NCI-H1048 (cell line): ENCODE measurements around the gene PAXX.

Source experiments
- DNase-seq: peaks from one replicate; lab custom pipeline; 2025; lab: John Stamatoyannopoulos, UW

Gene PAXX

DNA sequence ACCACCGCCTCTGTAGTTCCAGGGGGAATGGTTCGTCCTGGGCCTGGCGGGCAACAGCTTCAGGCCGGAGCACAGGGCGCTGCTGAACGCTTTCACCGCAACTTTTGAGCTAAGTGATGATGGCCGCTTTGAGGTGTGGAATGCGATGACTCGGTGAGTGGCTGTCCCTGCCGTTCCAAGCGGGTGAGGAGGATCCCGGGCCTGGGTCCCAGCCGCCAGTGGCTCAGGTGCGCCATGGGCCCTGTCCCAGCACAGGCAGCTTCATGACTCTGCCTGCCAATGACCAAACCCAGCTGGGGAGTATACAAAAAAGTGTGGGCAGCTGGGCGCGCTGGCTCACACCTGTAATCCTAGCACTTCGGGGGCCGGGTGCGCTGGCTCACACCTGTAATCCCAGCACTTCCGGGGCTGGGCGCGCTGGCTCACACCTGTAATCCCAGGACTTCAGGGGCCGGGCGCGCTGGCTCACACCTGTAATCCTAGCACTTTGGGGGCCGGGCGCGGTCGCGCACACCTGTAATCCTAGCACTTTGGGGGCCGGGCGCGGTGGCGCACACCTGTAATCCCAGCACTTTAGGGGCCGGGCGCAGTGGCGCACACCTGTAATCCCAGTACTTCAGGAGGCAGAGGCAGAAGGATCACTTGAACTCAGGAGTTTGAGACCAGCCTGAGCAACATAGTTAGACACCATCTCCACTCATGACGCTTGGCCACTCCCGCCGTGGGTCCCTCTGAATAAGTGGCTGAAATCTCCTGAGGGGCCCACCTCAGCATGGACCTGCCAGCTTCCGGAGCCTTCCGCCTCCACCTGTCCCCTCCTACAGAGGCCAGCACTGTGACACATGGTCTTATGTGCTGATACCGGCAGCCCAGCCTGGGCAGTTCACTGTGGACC, 39.1 kb upstream of the PAXX start:
- DNase-seq: no peak

DNA sequence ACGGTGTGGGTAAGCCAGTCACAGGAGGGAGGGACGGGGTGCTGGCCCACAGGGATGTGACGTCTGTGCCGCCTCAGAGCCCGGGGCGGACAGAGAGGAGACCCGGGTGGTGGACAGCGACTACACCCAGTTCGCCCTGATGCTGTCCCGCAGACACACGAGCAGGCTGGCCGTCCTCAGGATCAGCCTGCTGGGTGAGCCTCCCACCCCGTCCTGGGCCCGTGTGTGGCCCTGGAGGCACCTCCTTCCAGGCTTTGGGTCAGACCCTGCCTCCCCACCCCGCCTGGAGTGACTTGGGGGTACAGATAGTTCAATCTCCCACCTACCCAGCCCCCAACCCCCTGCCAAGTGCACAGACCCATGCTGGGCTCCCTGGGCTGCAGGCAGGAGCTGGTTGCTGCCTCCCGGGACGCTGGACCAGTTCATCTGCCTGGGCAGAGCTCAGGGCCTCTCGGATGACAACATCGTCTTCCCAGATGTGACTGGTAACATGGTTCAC, 38.4 kb upstream of the PAXX start:
- no peak for DNase-seq

DNA sequence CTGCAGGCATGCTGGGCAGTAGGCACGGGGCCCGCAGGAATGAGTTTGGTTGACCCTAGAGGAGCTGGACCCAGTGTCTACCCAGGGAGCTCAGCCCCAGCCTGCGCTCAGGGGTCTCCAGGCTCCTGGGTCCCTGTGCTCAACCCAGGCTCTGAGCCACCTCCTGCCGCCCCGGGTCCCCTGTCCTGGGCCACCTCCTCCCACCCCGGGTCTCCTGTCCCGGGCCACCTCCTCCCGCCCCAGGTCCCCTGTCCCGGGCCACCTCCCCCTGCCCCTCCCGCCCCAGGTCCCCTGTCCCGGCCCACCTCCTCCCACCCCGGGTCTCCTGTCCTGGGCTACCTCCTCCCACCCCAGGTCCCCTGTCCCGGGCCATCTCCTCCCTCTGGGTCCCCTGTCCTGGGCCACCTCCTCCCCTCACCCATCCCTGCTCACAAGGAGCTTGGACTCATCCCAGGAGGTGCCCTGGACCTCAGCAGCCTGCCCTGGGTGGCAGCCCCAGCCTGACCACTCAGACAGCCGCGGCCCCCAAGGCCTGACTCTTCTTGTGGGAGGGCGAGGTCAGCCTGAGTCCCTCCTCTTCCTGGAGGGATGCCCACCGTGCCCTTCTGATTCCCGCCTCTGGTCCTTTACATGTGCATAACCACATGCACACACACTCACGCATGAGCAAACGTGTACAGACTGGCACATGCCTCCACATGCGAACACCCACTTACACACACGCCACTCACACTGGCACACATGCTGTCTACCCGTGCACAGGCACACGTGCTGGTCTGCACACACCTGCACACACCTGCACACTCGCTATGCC, 37.7 kb upstream of the PAXX start:
- DNase-seq: no peak

DNA sequence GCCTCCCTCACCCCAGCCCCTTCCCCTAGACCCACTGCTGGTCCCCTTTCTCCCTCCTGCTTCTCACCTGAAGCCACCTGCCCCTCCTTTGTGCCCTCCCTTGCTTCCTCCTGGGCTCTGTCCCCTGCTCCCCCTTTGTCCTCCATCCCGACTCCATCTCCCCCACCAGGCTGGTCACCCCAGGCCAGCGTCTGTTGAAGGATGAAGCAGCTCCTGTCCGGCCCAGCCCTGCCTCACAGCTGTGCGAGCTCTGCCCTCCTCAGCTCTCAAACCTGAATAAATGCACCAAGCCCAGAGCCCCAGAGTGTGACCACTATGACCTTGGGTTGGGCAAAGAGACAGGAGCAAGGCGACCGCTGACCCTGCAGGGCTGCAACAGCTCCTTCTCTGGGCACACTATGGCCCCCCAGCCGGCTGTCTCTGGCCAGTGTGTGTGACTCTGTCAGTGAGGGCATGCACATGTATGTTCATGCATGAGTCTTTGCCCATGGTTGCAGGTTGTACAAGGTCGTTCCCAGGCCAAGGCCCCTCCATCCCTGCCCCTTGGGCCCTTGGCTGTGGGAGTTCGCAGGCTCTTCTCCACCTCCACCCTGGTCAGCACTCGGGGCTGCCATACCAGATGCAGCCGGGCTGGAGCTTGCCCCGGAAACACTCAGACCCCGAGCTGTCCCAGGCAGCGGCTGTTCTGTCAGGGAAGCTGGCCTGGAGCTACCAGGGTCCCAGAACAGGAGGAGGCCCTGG, 36.9 kb upstream of the PAXX start:
- no peak for DNase-seq

DNA sequence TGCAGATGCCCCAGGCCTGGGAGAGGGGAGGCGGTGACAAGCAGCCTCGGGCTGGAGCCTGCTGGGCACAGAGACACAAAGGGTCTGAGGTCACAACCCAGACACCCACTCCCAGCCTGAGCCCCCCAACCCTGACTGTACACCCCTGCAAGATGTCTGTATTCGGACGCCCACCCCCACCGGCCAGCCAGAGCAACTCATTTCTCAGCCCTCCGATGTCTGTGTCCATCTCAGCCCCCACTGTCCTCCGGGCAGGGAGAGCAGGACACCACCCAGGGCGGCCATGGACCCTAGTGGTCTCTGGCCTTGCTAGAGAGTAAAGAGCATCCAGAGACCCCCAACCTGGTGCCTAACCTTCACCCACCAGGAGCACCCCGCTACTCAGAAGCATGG, 36.3 kb upstream of the PAXX start:
- no peak for DNase-seq

DNA sequence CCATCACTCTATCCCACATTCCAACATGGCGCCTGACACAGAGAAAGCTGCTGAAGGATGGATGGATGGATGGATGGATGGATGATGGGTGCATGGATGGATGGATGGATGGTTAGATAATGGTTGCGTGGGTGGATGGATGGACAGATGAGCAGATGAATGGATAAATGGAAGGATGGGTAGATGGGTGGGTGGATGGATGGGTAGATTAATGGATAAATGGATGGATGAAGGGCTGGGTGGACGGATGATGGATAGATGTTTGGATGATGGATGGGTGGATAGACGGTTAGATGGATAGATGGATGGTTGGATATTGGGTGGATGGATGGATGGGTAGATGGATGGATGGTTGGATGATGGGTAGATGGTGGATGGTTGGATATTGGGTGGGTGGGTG, 35.6 kb upstream of the PAXX start:
- no peak for DNase-seq

DNA sequence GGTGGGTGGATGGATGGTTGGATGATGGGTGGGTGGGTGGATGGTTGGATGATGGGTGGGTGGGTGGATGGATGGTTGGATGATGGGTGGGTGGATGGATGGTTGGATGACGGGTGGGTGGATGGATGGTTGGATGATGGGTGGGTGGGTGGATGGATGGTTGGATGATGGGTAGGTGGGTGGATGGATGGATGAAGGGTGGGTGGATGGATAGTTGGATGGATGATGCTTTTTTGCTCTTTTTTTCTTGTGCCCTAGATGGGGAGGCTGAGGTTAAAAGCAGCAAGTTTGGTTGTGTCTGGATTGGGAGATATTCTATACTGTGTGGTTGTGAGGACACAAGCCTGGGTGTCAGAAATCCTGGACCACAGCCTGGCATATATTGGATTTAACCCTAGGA, 34.8 kb upstream of the PAXX start:
- DNase-seq: no peak

DNA sequence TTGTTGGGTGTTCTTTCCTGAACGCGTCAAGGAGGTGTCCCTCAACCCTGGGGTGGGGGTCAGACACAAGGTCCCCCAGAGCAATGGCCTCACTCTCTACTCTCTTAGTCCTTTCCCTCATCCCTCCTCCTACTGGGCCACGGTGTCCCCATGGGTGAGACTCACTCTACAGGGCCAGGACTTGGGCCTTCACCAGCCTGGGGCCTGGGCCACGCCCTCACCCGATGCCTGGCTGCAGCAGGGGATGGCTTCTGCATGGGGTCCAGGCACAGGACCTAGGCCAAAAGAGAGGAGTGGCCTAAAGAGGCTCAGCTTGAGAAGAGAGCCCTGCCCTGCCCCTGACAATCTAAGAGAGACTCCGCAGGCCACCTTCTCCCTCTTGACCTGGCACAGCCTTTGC, 34.3 kb upstream of the PAXX start:
- DNase-seq: no peak

DNA sequence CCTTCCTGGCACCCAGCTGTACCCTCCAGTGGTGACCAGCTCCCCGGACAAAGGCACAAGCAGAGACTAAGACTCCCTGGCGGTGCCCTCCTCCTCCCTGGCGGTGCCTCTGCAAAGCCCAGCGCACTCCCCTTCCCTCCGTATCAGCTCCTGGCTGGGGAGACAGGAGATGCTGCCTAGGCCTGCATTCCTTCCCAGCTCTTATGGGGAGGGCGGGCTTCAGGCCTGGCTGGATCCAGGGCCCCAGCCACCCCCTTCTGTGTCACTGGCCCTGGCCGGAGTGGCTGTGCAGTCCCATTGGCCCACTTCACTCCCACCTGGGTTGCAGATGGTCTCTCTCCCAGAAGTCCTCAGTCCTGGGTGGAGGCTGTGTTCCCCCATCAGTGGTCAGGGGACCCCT, 33.7 kb upstream of the PAXX start:
- no peak for DNase-seq

DNA sequence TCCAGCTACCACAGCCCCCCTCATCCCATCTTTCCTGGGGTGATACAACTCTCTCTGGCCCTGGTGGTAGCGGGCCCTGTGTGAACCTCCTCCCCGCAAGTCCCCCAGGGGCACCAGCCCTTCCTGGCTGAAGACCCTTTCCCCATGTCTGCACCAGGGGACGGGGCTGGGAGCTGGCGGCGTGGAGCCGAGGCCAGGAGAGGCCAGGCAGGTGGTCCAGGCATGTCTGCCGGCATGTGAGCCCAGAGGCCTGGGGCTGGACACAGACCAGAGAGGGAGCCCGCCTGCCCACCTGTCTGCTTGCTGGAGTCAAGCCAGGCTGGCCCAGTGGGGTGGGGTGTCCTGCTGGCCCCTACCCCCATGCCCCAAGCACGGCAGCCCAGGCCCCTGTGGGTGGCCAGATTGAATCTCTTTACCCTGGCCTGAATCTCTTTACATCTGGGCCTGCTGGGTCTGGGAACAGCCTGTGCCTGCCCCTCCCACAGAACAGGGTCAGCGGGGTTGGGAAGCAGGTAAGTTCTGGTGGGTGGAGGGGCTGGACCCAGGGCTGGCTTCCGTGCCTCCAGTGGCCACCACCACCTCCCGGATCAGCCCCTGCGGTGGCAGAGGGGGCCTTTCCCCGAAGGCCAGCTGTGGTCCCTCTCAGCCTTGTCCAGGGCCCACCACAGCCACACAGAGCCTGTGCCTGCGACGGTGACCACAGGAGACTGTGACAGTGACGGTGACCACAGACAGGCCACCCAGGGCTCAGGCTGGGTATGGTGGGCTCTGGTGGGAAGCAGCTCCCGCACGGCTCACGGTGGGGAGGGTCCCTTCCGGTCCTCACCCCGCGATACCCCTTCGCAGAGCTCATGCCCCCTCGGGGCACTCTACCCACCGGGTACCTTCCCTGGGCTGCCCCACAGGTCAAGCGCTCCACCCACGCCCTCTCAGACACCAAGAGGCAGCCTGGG, 33.0 kb upstream of the PAXX start:
- DNase-seq: no peak

DNA sequence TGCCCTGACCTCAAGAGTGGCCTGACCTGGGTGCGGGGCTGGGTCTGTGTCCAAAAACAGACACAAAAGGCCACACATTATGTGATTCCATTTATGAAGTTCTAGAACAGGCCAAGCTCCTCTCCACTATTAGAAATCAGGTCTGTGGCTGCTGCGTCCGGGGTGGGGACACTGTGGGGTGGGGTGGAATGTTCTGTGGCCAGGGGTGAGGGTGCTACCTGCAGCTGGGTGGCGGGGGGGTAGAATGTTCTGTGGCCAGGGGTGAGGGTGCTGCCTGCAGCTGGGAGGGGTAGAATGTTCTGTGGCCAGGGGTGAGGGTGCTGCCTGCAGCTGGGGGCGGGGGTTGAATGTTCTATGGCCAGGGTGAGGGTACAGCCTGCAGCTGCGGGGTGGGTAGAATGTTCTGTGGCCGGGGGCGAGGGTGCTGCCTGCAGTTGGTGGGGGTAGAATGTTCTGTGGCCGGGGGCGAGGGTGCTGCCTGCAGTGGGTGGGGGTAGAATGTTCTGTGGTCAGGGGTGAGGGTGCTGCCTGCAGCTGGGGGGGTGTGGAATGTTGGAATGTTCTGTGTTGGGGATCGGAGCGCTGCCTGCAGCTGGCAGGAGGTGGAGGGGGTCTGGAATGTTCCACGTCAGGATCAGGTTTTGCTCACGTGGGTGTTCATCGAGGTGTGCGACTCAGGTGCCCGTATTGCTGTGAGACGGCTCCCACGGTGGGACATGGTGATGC, 31.8 kb upstream of the PAXX start:
- DNase-seq: no peak

DNA sequence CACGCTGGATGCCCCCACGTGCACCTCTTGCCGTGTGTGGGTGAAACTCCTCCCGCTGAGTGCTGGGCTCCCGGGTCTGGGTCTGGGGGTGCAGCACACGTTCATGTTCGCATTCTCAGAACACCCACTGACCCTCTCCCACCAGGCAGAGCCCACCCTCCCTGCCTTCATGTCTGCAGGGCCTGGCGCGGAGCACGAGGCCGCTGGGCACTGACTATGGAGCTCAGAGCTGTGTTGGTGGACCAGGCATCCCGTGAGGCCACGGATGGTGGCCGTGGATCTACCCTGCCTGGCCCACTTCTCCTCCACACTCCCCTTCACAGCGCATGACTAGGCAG, 31.3 kb upstream of the PAXX start:
- DNase-seq: no peak

DNA sequence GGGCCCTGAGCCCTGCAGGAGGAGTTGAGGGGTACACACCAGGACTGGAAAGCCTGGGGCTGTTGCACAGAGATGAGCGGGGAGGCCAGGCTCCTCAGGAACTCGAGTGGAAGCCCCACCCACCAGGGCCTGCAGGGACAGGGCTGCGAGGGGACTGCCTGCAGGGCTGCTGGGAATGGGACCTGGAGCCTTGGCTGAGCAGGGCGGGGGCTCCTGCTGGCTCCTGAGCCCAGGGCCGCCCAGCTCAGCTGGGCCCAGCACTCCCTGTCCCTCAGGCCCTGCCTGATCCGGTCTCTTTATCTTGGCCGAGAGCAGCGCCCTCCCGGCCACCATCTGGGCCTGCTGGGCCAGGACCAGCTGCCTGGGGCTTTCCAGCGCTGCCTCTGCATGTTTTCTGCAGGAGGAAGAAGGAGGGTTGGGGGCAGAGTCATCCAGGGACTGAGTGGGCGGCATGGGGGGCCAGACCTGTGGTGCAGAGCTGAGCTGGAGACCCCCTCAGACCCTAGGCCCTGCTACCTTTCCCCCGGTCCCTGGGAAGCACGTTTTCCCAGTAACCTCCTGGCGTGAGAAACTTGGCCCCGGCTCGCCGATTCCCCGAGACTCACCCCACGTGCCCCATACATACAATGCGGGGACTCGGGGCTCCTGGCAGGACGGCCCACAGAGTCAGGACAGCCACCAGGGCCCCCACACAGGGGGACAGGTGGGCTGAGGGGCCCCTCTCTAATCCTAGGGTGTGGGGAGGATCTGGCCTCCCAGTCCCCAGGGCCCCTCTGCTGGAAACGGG, 30.8 kb upstream of the PAXX start:
- DNase-seq: no peak

DNA sequence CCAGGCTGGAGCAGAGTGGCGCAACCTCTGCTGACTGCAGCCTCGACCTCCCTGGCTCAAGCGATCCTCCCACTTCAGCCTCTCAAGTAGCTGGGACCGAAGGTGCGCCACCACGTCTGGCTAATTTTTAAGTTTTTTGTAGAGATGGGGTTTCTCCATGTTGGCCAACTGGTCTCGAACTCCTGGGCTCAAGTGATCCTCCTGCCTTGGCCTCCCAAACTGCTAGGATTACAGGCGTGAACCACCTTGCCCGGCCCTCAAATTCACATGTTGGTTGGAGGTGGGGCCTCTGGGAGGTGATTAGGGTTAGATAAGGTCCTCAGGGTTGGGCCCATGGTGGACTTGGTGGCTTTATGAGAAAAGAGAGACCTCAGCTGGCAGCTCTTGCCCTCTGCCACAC, 30.1 kb upstream of the PAXX start:
- no peak for DNase-seq

DNA sequence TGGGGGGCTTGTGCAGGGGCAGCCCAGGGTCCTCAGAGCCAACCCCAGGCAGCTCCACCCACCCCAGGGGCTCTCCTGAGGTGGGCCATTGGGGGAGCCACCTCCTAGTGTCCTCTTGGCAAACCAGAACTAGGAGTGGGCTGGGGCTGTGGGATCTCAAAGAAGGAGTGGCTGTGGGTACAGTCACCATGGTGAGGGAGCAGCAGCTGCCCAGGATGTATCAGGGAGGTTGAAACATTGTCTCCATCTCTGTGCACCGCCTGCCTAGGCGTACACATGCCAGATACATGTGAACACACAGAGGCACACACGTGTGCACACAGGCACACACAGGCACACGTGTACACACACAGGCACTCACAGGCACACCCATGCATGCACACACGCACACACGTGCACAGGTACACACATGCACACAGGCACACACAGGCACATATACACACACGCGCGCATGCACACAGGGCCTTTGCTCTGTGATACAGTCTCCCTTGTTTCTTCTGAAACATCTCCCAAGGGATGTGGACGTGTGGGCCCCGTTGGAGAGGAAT, 29.4 kb upstream of the PAXX start:
- no peak for DNase-seq

DNA sequence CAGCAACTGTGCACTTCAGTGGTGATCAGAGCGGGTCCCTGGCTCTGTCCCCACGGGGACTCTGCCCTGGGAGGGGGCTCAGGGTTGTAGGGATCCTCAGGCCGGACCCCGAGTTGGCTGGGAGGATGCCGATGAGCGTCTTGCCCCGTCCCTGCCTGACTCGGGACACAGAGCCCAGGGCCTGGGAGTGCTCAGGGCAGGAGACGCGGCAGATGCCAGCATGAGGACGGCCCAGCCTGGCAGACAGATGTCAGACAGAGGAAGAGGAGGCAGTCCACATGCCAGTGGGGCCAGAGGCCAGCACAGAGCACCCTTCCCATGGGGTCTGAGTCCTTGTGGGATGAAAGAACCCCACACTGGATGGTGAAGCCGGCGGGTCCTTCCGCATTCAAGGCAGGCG, 28.9 kb upstream of the PAXX start:
- DNase-seq: no peak

DNA sequence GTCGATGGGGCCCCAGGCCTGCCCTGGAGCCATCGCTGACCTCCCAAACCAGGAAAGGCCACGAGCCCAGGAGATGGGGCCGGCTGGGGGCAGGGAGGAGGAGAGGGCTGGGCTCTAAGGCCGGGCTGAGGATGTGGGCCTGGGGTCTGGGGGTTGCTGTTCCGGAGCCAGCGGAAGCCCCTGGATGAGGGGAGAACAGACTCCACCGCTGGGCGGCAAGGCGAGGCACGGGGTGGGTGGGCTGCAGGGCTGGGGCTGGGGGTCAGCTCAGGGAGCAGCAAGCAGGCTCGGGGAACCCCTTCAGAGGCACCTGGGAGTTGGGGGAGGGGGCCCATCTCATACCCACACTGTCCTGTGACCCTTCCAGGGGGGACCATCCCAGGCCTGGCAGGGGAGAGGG, 28.5 kb upstream of the PAXX start:
- DNase-seq: no peak

DNA sequence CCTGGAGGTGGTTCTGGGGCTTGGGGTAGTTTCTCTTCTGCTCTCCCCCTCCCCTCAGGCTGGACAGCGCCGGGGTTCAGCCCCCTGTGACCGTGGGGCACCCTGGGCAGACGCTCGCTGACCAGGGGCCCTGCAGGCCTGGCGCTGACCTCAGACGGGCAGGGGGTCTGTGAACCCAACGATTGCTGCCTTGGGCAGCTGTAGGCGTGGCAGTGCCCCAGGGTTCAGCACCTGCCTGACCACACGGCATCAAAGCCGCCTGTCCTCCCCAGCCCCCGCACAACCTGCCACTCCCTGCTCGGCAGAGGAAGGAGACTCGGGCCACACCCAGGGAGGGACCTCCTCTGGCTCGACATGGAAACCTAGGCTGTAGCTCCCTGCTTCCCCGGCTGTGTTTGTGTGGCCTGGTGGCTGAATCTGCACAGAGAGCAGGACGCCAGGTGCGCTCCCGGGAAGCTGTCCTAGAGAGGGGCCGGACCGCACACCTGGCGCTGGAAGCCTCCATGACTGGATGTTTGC, 28.0 kb upstream of the PAXX start:
- no peak for DNase-seq

DNA sequence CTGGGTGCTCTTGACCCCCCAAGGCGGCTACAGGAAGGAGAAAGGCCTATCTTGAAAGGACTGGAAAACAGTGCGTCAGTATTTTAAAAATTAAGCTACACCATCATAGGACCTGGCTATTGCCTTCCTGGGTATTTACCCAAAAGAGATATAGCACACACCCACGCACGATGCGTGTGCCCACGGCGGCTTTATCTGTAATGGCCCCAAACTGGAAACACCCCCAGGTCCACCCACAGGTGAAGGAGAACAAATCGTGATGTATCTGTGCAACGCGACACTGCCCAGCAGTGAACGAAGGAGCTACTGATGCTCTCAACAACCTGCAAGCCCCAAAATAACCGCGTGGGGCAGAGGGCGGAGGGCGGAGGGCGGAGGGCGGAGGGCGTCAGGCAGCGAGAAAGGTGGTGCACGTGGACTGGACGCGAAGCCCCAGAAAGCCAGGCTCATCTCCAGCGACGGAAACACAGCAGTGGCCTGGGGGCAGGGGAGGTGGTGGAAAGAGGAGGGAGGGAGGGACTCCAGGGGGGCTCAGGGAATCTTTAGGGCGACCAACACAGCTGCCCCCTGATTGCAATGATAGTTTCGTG, 27.3 kb upstream of the PAXX start:
- no peak for DNase-seq
